Measurements from ENCODE around the gene SCMH1.

Gene SCMH1

DNA sequence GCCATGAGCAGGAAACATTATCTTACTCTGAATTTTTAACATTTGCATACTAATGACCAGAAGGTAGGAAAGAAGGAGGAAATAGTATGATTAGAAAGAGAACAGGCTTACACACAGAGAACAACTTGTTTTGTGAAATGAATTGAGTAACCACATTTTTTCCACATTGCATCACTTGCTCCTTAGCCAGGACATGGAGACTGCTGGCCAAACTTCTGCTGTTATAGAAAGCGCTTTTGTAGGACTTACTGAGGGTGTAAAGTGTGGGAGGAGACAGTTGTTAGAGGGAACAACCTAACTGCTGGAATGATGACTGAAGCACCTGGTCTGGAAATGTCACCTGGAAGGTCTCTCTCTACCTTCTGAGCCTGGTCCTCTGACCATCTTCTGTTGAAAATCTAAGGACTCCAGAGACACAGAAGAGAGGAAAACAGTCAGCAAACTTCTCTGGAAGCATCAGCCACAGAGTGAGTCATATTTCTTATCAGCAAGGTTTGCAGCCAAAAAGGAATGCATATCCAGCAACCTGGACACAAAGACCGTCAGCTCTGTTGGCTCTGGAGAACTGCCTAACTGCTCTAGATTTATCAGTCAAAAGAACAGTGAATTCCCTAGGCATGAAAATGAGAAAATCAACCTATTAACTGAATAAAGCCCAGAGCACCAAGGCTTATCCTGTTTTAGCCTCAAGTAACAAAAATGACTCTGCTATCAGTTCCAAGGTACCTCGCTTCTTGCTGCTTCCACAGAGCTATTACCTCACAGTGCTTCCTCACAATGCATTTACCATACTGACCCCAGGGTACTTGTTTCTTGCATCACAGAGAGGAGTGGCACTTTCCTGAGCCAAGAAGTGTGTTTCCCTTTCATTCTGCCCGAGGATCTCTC lies 132.6 kb downstream of the SCMH1 start:
- Histone ChIP-seq H3K36me3 (ENCODE audit: low read length) (0 out of 2 replicates have a peak, but pooled peaks cover 2% of the 10 kb centered on the region), H2AFZ (ENCODE audit: low read depth, low read length, severe bottlenecking) (no peak overlapping the region), H3K4me3 (ENCODE audit: insufficient read depth, low read length, poor library complexity, severe bottlenecking) (no peak overlapping the region), H3F3A (ENCODE audit: insufficient read depth) (no peaks in the 10 kb centered on the region), H3K9me2 (replicated peaks; ENCODE audit: insufficient read depth, low read length) (no peaks in the 10 kb centered on the region), H4K20me1 (ENCODE audit: low read depth, low read length) (no peaks in the 10 kb centered on the region), H3K4me2 (ENCODE audit: low read depth, low read length, poor library complexity, severe bottlenecking) (no peak overlapping the region), H3K27me3 (ENCODE audit: low read length) (no peaks in the 10 kb centered on the region), H3K9ac (ENCODE audit: low read length) (no peak overlapping the region), H3K9me3 (ENCODE audit: insufficient read depth, low read length) (no peaks in the 10 kb centered on the region), H3K79me2 (ENCODE audit: insufficient read depth, low read length) (no peaks in the 10 kb centered on the region), H3K27ac (ENCODE audit: low read depth, low read length) (no peak overlapping the region)
- no peak for TF ChIP-seq EZH2phosphoT487 (conservative IDR thresholded peaks at IDR 0.05; ENCODE audit: low read length)
- no peak for TF ChIP-seq CTCF (IDR thresholded peaks at IDR 0.05; ENCODE audit: insufficient read depth, low read length, poor library complexity, severe bottlenecking)

DNA sequence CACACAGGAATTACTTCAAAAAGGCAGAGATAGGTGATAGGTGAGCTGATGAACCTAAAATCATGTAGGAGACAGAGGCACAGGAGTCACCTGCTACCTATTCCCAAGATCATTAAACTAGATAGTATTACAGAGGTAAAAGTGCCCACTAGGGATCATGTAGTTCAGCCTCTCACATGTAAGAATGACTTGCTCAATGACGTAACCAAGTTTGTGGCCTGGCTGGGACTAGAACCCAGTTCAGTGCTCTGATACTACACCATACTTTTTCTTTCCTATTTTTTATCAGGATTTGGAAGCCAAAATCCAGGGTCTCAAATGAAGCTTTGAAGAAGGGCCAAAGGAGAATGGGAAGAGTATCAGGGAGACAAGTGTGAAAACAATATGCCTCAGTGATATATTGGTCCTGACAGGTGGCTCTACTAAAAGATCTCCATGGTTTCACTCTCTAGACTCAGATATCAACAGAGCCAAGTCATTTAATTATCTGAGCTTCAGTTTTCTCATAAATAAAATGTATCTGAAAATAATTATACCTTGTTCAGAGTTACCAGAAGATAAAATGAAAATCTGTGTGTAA lies 133.3 kb downstream of the SCMH1 start:
- no peaks in the 10 kb centered on the region for H3K9me2 ChIP-seq (replicated peaks; ENCODE audit: insufficient read depth, low read length)
- H3K27ac ChIP-seq (ENCODE audit: low read depth, low read length), result no peak overlapping the region
- H3K9ac ChIP-seq (ENCODE audit: low read length), result no peak overlapping the region
- no peak overlapping the region for H3K4me3 ChIP-seq (ENCODE audit: insufficient read depth, low read length, poor library complexity, severe bottlenecking)
- H3K36me3 ChIP-seq (ENCODE audit: low read length), result 0 out of 2 replicates have a peak, but pooled peaks cover 2% of the 10 kb centered on the region
- H4K20me1 ChIP-seq (ENCODE audit: low read depth, low read length), result no peaks in the 10 kb centered on the region
- no peaks in the 10 kb centered on the region for H3F3A ChIP-seq (ENCODE audit: insufficient read depth)
- TF ChIP-seq EZH2phosphoT487 (conservative IDR thresholded peaks at IDR 0.05; ENCODE audit: low read length), result no peak
- TF ChIP-seq CTCF (IDR thresholded peaks at IDR 0.05; ENCODE audit: insufficient read depth, low read length, poor library complexity, severe bottlenecking), result no peak
- no peak overlapping the region for H3K4me2 ChIP-seq (ENCODE audit: low read depth, low read length, poor library complexity, severe bottlenecking)
- no peaks in the 10 kb centered on the region for H3K79me2 ChIP-seq (ENCODE audit: insufficient read depth, low read length)
- no peak overlapping the region for H2AFZ ChIP-seq (ENCODE audit: low read depth, low read length, severe bottlenecking)
- H3K9me3 ChIP-seq (ENCODE audit: insufficient read depth, low read length), result no peaks in the 10 kb centered on the region
- H3K27me3 ChIP-seq (ENCODE audit: low read length), result no peaks in the 10 kb centered on the region

DNA sequence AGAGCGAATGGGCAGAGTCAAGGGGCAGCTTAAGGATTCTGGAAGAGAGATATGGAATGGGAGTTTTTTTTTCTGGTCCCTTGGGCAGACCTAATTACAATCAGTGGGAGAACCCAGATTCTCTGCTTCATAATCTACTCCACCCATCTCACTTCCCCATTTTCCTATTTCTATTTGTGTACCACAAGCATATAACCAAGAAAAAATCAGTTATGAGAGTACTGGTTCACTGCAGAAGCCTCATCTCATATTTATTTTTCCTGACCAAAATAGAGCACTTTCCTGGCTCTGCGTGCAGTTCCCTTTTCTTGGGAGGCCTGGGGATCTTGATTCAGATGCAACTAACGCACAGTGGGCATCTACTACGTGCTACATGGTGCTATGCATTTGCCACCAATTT lies 138.3 kb downstream of the SCMH1 start:
- no peak for TF ChIP-seq CTCF (IDR thresholded peaks at IDR 0.05; ENCODE audit: insufficient read depth, low read length, poor library complexity, severe bottlenecking)
- no peak for TF ChIP-seq EZH2phosphoT487 (conservative IDR thresholded peaks at IDR 0.05; ENCODE audit: low read length)
- Histone ChIP-seq H3K9me2 (replicated peaks; ENCODE audit: insufficient read depth, low read length) (no peaks in the 10 kb centered on the region), H3K4me2 (ENCODE audit: low read depth, low read length, poor library complexity, severe bottlenecking) (no peak overlapping the region), H2AFZ (ENCODE audit: low read depth, low read length, severe bottlenecking) (no peak overlapping the region), H3K27me3 (ENCODE audit: low read length) (no peaks in the 10 kb centered on the region), H3K4me3 (ENCODE audit: insufficient read depth, low read length, poor library complexity, severe bottlenecking) (no peak overlapping the region), H3K27ac (ENCODE audit: low read depth, low read length) (no peak overlapping the region), H3K79me2 (ENCODE audit: insufficient read depth, low read length) (no peaks in the 10 kb centered on the region), H3F3A (ENCODE audit: insufficient read depth) (no peaks in the 10 kb centered on the region), H3K36me3 (ENCODE audit: low read length) (0 out of 2 replicates have a peak, but pooled peaks cover 2% of the 10 kb centered on the region), H4K20me1 (ENCODE audit: low read depth, low read length) (no peaks in the 10 kb centered on the region), H3K9ac (ENCODE audit: low read length) (no peak overlapping the region), H3K9me3 (ENCODE audit: insufficient read depth, low read length) (no peaks in the 10 kb centered on the region)
